ENCODE data around the gene DOCK9. TPM values are rescaled to one million over a fixed set of nuclear protein-coding genes. Genes with fewer than 3 reads are reported as not detected.
A peak's percentile ranks its signal among the peaks of the same experiment; 100 is the strongest.

Gene DOCK9
- total and polyA plus RNA-seq, 8 donors: 98.3 to 158 (median 109) TPM

DNA sequence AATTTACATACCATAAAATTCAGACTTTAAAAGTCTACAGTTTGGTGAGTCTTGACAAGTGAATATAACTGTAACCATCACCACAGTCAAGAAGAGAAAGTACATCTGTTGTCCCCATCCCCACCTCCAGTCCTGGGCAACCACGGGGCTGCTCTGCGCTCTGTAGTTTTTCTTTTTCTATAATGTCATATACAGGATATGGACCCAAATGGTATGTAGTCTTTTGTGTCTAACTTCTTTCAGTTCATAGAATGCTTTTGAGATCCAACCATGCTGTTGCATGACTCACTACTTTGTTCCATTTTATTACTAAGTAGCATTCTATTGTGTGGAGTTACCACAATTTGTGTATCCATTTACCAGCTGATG, 103.9 kb downstream of the DOCK9 start:
- peaks cover 0 to 73% of the 10 kb centered on the region in 2 donors for H3K36me3 ChIP-seq
- peaks cover 0 to 9% of the 10 kb centered on the region in 2 donors for H3K9me3 ChIP-seq
- no peak for DNase-seq
- ATAC-seq: no peak
- TF ChIP-seq, protein P1, sequence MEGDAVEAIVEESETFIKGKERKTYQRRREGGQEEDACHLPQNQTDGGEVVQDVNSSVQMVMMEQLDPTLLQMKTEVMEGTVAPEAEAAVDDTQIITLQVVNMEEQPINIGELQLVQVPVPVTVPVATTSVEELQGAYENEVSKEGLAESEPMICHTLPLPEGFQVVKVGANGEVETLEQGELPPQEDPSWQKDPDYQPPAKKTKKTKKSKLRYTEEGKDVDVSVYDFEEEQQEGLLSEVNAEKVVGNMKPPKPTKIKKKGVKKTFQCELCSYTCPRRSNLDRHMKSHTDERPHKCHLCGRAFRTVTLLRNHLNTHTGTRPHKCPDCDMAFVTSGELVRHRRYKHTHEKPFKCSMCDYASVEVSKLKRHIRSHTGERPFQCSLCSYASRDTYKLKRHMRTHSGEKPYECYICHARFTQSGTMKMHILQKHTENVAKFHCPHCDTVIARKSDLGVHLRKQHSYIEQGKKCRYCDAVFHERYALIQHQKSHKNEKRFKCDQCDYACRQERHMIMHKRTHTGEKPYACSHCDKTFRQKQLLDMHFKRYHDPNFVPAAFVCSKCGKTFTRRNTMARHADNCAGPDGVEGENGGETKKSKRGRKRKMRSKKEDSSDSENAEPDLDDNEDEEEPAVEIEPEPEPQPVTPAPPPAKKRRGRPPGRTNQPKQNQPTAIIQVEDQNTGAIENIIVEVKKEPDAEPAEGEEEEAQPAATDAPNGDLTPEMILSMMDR (IDR thresholded peaks at IDR 0.05): no peak
- no peak overlapping the region for H3K4me3 ChIP-seq
- no peaks in the 10 kb centered on the region for H3K4me1 ChIP-seq
- no peaks in the 10 kb centered on the region for H3K27me3 ChIP-seq
- no peak overlapping the region for H3K27ac ChIP-seq
- intact Hi-C loops (cut with DNase I): no loop called here

GRCh38 chr13:98873377-98874028, 104.4 kb downstream of the DOCK9 start:
- peaks cover 0 to 68% of the 10 kb centered on the region in 2 donors for H3K36me3 ChIP-seq

GRCh38 chr13:98871727-98872126, 106.1 kb downstream of the DOCK9 start:
- ATAC-seq: no peak

More at GRCh38 chr13:98873377-98874028, 104.4 kb downstream of the DOCK9 start:
- ATAC-seq (no peak), DNase-seq (no peak)
- Histone ChIP-seq H3K27ac (no peak overlapping the region), H3K4me3 (no peak overlapping the region), H3K27me3 (no peaks in the 10 kb centered on the region), H3K4me1 (no peaks in the 10 kb centered on the region), H3K9me3 (peaks cover 0 to 9% of the 10 kb centered on the region in 2 donors)
- intact Hi-C loops (cut with DNase I): no loop called here
- TF ChIP-seq, protein P1 (IDR thresholded peaks at IDR 0.05): no peak

DNA sequence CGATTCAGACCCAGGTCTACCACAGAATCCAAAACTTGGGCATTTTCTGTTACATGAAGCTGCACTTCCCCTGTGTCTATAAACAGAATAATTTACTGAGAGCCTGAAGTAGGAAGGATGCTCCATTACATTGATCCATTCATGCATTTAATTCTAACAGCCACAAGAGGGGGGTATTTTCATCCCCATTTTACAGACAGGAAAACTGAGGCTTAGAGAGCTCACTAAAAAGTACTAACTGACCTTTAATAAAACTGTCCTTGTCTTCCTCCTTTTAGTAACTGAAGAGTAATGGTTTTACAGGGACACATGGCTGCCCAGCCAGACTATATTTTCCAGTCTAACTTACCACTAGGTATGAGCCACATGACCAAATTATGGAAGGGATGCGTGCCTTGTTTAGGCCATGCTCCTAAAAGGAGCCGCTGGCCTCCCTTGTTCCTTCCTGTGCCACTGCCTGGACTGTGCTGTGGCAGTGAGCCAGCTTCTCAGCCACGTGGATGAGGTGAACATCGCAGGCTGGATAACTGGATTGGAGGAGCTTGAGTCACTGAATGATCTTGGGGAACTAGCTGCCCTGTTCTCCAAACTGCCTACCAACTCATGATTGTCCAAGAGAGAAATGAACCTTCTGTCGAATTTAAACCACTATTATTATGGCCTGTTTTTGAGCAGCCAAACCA, 108.3 kb downstream of the DOCK9 start:
- H3K27ac ChIP-seq: no peak overlapping the region
- DNase-seq (no peak), ATAC-seq (peak; percentile 36)
- H3K9me3 ChIP-seq: peaks cover 0 to 9% of the 10 kb centered on the region in 2 donors
- no peak overlapping the region for H3K4me3 ChIP-seq
- TF ChIP-seq, protein P1 (IDR thresholded peaks at IDR 0.05): peak in 1 of 2 donors; percentile 4
- H3K36me3 ChIP-seq: peaks cover 0 to 68% of the 10 kb centered on the region in 2 donors
- intact Hi-C loops (cut with DNase I): no loop called here
- H3K4me1 ChIP-seq: no peaks in the 10 kb centered on the region
- H3K27me3 ChIP-seq: no peaks in the 10 kb centered on the region

More at GRCh38 chr13:98871727-98872126, 106.1 kb downstream of the DOCK9 start:
- Histone ChIP-seq H3K27me3 (no peaks in the 10 kb centered on the region), H3K9me3 (peaks cover 0 to 9% of the 10 kb centered on the region in 2 donors), H3K27ac (no peak overlapping the region), H3K4me1 (no peaks in the 10 kb centered on the region), H3K4me3 (no peak overlapping the region), H3K36me3 (peaks cover 0 to 70% of the 10 kb centered on the region in 2 donors)
- intact Hi-C loops (cut with DNase I): no loop called here
- TF ChIP-seq, protein P1 (IDR thresholded peaks at IDR 0.05): no peak
- DNase-seq: no peak

DNA sequence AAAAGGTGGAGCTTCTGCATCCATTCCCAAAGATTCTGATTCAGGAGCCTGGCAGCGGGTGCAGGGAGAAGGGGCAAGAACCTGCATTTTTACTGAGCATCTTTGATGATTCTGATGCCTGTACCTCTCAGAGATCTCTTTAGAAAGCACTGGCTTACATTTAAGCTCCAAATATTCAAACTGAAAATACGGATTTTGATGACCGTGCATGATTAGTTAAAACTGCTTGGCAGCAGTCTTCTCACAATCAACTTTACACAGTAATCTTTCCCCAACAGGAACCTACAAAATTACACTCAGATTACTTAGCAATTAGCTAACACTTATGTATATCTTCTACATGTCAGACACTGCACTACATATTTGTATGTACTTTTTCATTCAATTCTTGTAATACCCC, 108.9 kb downstream of the DOCK9 start:
- intact Hi-C loops (cut with DNase I): no loop called here
- no peak for ATAC-seq

More for the DNA sequence above, 108.9 kb downstream of the DOCK9 start:
- H3K4me3 ChIP-seq: no peak overlapping the region
- H3K36me3 ChIP-seq: peaks cover 0 to 65% of the 10 kb centered on the region in 2 donors
- H3K27me3 ChIP-seq: no peaks in the 10 kb centered on the region
- TF ChIP-seq, protein P1 (IDR thresholded peaks at IDR 0.05): no peak
- H3K4me1 ChIP-seq: no peaks in the 10 kb centered on the region
- peaks cover 0 to 9% of the 10 kb centered on the region in 2 donors for H3K9me3 ChIP-seq
- DNase-seq: no peak
- no peak overlapping the region for H3K27ac ChIP-seq
